K562 (cell line): ENCODE results near the gene INCA1. TPM values are rescaled to one million over a fixed set of nuclear protein-coding genes. Genes with fewer than 3 reads are reported as not detected.

Source experiments
- ATAC-seq: fragments of 200-7000 bp; cut with Tn5 transposase; 3 replicates; pipeline ENCODE4 v1.9.1; 2020; ENCODE audit warnings: moderate library complexity
- BruUV-seq: library from RNA; stranded (reverse); fragments of 400-500 nt; replicated peaks from 2 replicates; lab custom pipeline; 2021; lab: Mats Ljungman, UMichigan
- CTCF ChIA-PET: fragments of 300-600 bp; formaldehyde crosslinking; extraction: SDS; loops from one replicate; lab custom pipeline; 2021; ENCODE audit warnings: low intra/inter-chr PET ratio; lab: Yijun Ruan, JAX
- POLR2A ChIA-PET: fragments of 300-600, 350-650 bp; sonication (Branson Sonifier 250); formaldehyde crosslinking; extraction: SDS; loops from one replicate; lab custom pipeline; 2021; ENCODE audit warnings: antibody characterized with exemption, inconsistent platforms; lab: Yijun Ruan, JAX
- DNase-seq, 4 experiments: peaks; one replicate each; pipeline versions ENCODE4 v3.0.0 to v3.0.0-alpha.2; 2011 to 2018; ENCODE audit warnings: low spot score in 3 of 4, mixed read lengths in 3 of 4; ENCODE audit errors: extremely low read depth in 1 of 4
- FAIRE-seq: peaks from 2 replicates; lab custom pipeline; 2011; peaks lifted over from hg19 to GRCh38; lab: Jason Lieb, UNC
- H2AFZ ChIP-seq: 2 replicates; pipeline ENCODE4 v1.6.0; 2011; ENCODE audit warnings: low read depth, low read length, control low read depth, inconsistent platforms
- H3K27ac ChIP-seq: fragments of 200-600 bp; 3 replicates; pipeline ENCODE4 v1.8.0; 2011; ENCODE audit warnings: low read depth, mild to moderate bottlenecking, control low read depth, inconsistent platforms, low read length, moderate library complexity, mixed read lengths; ENCODE audit errors: extremely low read depth
- H3K27me3 ChIP-seq, 2 experiments: fragments of 300-600 bp in 1 of 2; 2 replicates in 1 of 2; 3 replicates in 1 of 2; pipeline versions ENCODE4 v1.6.0 to v1.8.0; 2011; ENCODE audit warnings: inconsistent platforms in 2 of 2, low read length in 2 of 2, mild to moderate bottlenecking in 1 of 2, mixed read lengths in 1 of 2, moderate library complexity in 1 of 2; ENCODE audit not compliant: control insufficient read depth in 2 of 2, insufficient read depth in 2 of 2
- H3K36me3 ChIP-seq: fragments of 300-600 bp; 3 replicates; pipeline ENCODE4 v1.8.0; 2011; ENCODE audit warnings: mild to moderate bottlenecking, low read length, inconsistent platforms; ENCODE audit not compliant: control insufficient read depth, insufficient read depth
- H3K4me1 ChIP-seq, 2 experiments: fragments of 200-600 bp in 1 of 2; replicated peaks in 1 of 2; 2 replicates in 1 of 2; 3 replicates in 1 of 2; pipeline versions ENCODE4 v1.5.1 to v1.8.0; 2011; ENCODE audit warnings: inconsistent platforms in 2 of 2, low read length in 2 of 2, mild to moderate bottlenecking in 1 of 2, mixed read lengths in 1 of 2, moderate library complexity in 1 of 2; ENCODE audit not compliant: control insufficient read depth in 2 of 2, insufficient read depth in 2 of 2
- H3K4me2 ChIP-seq: 2 replicates; pipeline ENCODE4 v1.6.1; 2011; ENCODE audit warnings: low read length, control low read depth, inconsistent platforms, mixed read lengths; ENCODE audit not compliant: insufficient read depth
- H3K4me3 ChIP-seq: fragments of 200-600 bp; sonication (generic), shearing (Covaris generic); 2 replicates; pipeline ENCODE4 v1.5.1; 2016; ENCODE audit warnings: control low read depth, inconsistent platforms
- H3K79me2 ChIP-seq: fragments of 200-600 bp; 3 replicates; pipeline ENCODE4 v1.8.0; 2011; ENCODE audit warnings: low read length, inconsistent platforms; ENCODE audit not compliant: control insufficient read depth, insufficient read depth
- H3K9ac ChIP-seq, 2 experiments: 2 replicates each; pipeline versions ENCODE4 v1.6.0 to v1.6.1; 2011; ENCODE audit warnings: low read depth in 2 of 2, low read length in 2 of 2, control low read depth in 1 of 2, inconsistent platforms in 1 of 2, mild to moderate bottlenecking in 1 of 2, mixed read lengths in 1 of 2; ENCODE audit not compliant: insufficient read depth in 1 of 2
- H3K9me1 ChIP-seq: one replicate; pipeline ENCODE4 v1.6.0; 2011; ENCODE audit warnings: inconsistent platforms, mild to moderate bottlenecking, low read length, moderate library complexity; ENCODE audit not compliant: control insufficient read depth, insufficient read depth
- H3K9me3 ChIP-seq: replicated peaks from 2 replicates; pipeline ENCODE4 v1.5.1; 2011; ENCODE audit warnings: low read depth, low read length, inconsistent platforms; ENCODE audit not compliant: control insufficient read depth, insufficient read depth
- H4K20me1 ChIP-seq: replicated peaks from 2 replicates; pipeline ENCODE4 v1.6.1; 2011; ENCODE audit warnings: low read length, inconsistent platforms, mixed read lengths; ENCODE audit not compliant: control insufficient read depth, insufficient read depth
- BCOR ChIP-seq: fragments of 450-650 bp; IDR thresholded peaks from 2 replicates; pipeline ENCODE4 v1.6.1; 2016
- BRD9 ChIP-seq: fragments of 450-650 bp; IDR thresholded peaks from 2 replicates; pipeline ENCODE4 v1.6.1; 2018; ENCODE audit warnings: low read depth; ENCODE audit not compliant: partially characterized antibody
- CBX3 ChIP-seq, 2 experiments: IDR thresholded peaks; 1 replicate in 1 of 2; 2 replicates in 1 of 2; pipeline ENCODE4 v1.6.1; 2012; ENCODE audit warnings: inconsistent platforms in 2 of 2, low read length in 2 of 2, borderline replicate concordance in 1 of 2, control low read depth in 1 of 2
- ESRRB ChIP-seq: fragments of 250-450 bp; sonication (Bioruptor Pico); IDR thresholded peaks from 2 replicates; pipeline ENCODE4 v1.5.0; 2020; ENCODE audit warnings: mild to moderate bottlenecking, moderate library complexity, borderline replicate concordance
- ETV5 ChIP-seq: sonication (generic); formaldehyde crosslinking; IDR thresholded peaks from 2 replicates; pipeline ENCODE4 v1.4.0; 2020; ENCODE audit warnings: low read depth, mild to moderate bottlenecking, missing genetic modification reagents
- EZH2 ChIP-seq: IDR thresholded peaks from 2 replicates; pipeline ENCODE4 v1.6.1; 2012; ENCODE audit warnings: low read depth, mild to moderate bottlenecking, inconsistent platforms, low read length, borderline replicate concordance
- HNRNPK ChIP-seq: fragments of 200-400 bp; formaldehyde crosslinking; IDR thresholded peaks from one replicate; pipeline ENCODE4 v1.6.1; 2018; ENCODE audit warnings: mild to moderate bottlenecking, low read depth, low read length; ENCODE audit not compliant: poor library complexity, severe bottlenecking
- KDM2B ChIP-seq: fragments of 250-450 bp; sonication (Bioruptor Pico); IDR thresholded peaks from 2 replicates; pipeline ENCODE4 v1.8.0; 2021; ENCODE audit warnings: mild to moderate bottlenecking, moderate library complexity
- NR2C1 ChIP-seq, 2 experiments: fragments of 450-650 bp; IDR thresholded peaks; 2 replicates each; pipeline ENCODE4 v1.6.1; 2017; ENCODE audit warnings: mild to moderate bottlenecking in 2 of 2, antibody characterized with exemption in 1 of 2, inconsistent platforms in 1 of 2, missing compliant biosample characterization in 1 of 2, missing genetic modification characterization in 1 of 2
- PURB ChIP-seq: sonication (generic); formaldehyde crosslinking; IDR thresholded peaks from 2 replicates; pipeline ENCODE4 v1.9.0; 2021; ENCODE audit warnings: low read depth, mild to moderate bottlenecking, missing genetic modification reagents
- RBM22 ChIP-seq: fragments of 200-400 bp; formaldehyde crosslinking; IDR thresholded peaks from 2 replicates; pipeline ENCODE4 v1.6.1; 2018; ENCODE audit warnings: low read length, low read depth; ENCODE audit not compliant: poor library complexity, severe bottlenecking
- SAP30 ChIP-seq: fragments of 200-600 bp; sonication (generic); IDR thresholded peaks from 2 replicates; pipeline ENCODE4 v1.6.1; 2012; ENCODE audit warnings: borderline replicate concordance, low read depth, mild to moderate bottlenecking, moderate library complexity, low read length, control low read depth, inconsistent platforms; ENCODE audit not compliant: insufficient read depth, poor library complexity, severe bottlenecking
- U2AF1 ChIP-seq: fragments of 200-400 bp; formaldehyde crosslinking; optimal IDR thresholded peaks from 2 replicates; pipeline ENCODE3; 2017; ENCODE audit warnings: mild to moderate bottlenecking, low read depth, low read length, moderate library complexity
- in situ Hi-C: fragments of 300-500 bp; cut with MboI; formaldehyde crosslinking; loops from 4 replicates; pipeline ENCODE4 v1.15.0; 2018; ENCODE audit warnings: inconsistent platforms, mixed read lengths
- intact Hi-C: fragments of 100-400 bp; cut with micrococcal nuclease; formaldehyde crosslinking; loops from 2 replicates; pipeline ENCODE4 v1.14.2; 2022
- polyA plus RNA-seq, 8 experiments: library from polyadenylated mRNA; depleted of rRNA in 4 of 8; stranded (reverse) in 5 of 8; unstranded in 3 of 8; fragments of >200 nt; fragmentation: Nextera tagmentation in 2 of 8; fragmentation: Illumina TruSeq in 1 of 8; extraction: Ambion mirVana in 2 of 8; extraction: Trizol in 1 of 8; gene quantifications; 2 replicates each; pipeline versions ENCODE4 v1.2.1 to v1.2.3, GENCODE V29; 2011 to 2014; ENCODE audit warnings: inconsistent platforms in 1 of 8, missing spikeins in 1 of 8
- total RNA-seq, 7 experiments: library from RNA; depleted of rRNA in 6 of 7; stranded (reverse); fragments of >200 nt in 6 of 7; fragmentation: Illumina TruSeq in 2 of 7; extraction: Trizol in 2 of 7; gene quantifications; 2 replicates each; pipeline versions ENCODE4 v1.2.1 to v1.2.3, GENCODE V29; 2011 to 2021; ENCODE audit warnings: low replicate concordance in 1 of 7
- TF ChIP-seq, protein P1 (sequence below): fragments of 200-800 bp; sonication (Bioruptor generic); IDR thresholded peaks from 2 replicates; pipeline ENCODE4 v1.6.1; 2017; ENCODE audit warnings: missing genetic modification characterization, missing compliant biosample characterization
- TF ChIP-seq, protein P2 (sequence below): fragments of 450-650 bp; formaldehyde crosslinking; IDR thresholded peaks from 2 replicates; pipeline ENCODE4 v1.4.0; 2022; ENCODE audit warnings: missing genetic modification characterization

INCA1 gene
- total and polyA plus RNA-seq, 9 of the 15 experiments (the other 6 are each of a cell fraction or from before 2014, with no cell fraction given) = 0.08 to 0.50 (median 0.13) TPM; not detected in 4

DNA sequence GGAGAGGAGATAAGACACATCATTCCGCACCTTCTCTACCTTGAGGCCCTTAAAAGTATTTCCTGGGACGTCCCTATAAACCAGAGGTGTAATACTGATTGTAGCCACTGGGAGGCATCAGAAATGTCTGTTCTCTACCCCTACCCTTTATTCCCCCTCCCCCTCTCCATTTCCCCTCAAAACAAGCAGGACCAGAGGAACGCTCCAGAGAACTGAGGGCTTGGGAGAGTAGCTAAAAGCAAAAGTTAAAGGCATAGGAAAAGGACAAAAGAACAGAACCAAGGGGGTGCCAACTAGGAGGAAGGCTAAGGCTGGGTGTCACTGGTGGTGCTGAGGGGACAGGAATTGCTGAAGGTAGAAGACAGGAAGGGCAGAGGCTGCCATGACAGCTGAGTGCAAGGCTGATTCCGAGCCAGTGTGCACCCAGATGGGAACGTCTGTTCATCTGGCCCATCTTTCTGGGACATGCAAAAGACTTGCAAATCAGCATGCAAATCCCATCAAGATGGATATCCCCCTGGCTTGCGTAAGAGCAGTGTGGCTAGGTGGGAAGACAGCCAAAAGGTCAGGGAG is 16.6 kb downstream of the INCA1 start (continued):
- TF ChIP-seq HNRNPK = peak; percentile 86
- TF ChIP-seq, protein P1, sequence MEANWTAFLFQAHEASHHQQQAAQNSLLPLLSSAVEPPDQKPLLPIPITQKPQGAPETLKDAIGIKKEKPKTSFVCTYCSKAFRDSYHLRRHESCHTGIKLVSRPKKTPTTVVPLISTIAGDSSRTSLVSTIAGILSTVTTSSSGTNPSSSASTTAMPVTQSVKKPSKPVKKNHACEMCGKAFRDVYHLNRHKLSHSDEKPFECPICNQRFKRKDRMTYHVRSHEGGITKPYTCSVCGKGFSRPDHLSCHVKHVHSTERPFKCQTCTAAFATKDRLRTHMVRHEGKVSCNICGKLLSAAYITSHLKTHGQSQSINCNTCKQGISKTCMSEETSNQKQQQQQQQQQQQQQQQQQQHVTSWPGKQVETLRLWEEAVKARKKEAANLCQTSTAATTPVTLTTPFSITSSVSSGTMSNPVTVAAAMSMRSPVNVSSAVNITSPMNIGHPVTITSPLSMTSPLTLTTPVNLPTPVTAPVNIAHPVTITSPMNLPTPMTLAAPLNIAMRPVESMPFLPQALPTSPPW (CRISPR knock-in tag) = peak; percentile 36; the same call in 1 of the 2 replicates

GRCh38 chr17:4978726-4979125 is 18.6 kb downstream of the INCA1 start:
- Histone ChIP-seq H3K9me3 (no peaks in the 10 kb centered on the region), H2AFZ (no peak overlapping the region), H3K27ac (no peak overlapping the region), H3K4me2 (no peak overlapping the region), H3K27me3 (no peaks in the 10 kb centered on the region), H3K4me1 (peaks cover 0 to 6% of the 10 kb centered on the region in 2 experiments; a peak in 1 of 5 replicates), H3K9me1 (no peaks in the 10 kb centered on the region), H3K4me3 (no peak overlapping the region), H3K9ac (no peak overlapping the region), H3K36me3 (peaks cover 79% of the 10 kb centered on the region), H4K20me1 (0 out of 2 replicates have a peak, but pooled peaks cover 6% of the 10 kb centered on the region), H3K79me2 (no peaks in the 10 kb centered on the region)
- DNase-seq = no peak
- no peak for ATAC-seq
- no TSS peak for BruUV-seq
- FAIRE-seq = no peak
- no peak for TF ChIP-seq EZH2
- TF ChIP-seq CBX3 (IDR thresholded peaks at IDR 0.05; ENCODE audit: borderline replicate concordance in 1 of 2, low read length in 2 of 2) = no peak
- TF ChIP-seq BCOR = no peak
- no peak for TF ChIP-seq SAP30
- no peak for TF ChIP-seq BRD9
- no peak for TF ChIP-seq ETV5 (CRISPR knock-in tag)
- TF ChIP-seq PURB (CRISPR knock-in tag) = no peak
- TF ChIP-seq ESRRB (CRISPR knock-in tag) = no peak
- TF ChIP-seq U2AF1 = no peak
- TF ChIP-seq RBM22 = no peak
- TF ChIP-seq, protein P2, sequence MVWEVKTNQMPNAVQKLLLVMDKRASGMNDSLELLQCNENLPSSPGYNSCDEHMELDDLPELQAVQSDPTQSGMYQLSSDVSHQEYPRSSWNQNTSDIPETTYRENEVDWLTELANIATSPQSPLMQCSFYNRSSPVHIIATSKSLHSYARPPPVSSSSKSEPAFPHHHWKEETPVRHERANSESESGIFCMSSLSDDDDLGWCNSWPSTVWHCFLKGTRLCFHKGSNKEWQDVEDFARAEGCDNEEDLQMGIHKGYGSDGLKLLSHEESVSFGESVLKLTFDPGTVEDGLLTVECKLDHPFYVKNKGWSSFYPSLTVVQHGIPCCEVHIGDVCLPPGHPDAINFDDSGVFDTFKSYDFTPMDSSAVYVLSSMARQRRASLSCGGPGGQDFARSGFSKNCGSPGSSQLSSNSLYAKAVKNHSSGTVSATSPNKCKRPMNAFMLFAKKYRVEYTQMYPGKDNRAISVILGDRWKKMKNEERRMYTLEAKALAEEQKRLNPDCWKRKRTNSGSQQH (CRISPR knock-in tag) = no peak
- no peak for TF ChIP-seq KDM2B
- TF ChIP-seq NR2C1 (IDR thresholded peaks at IDR 0.05) = no peak
- TF ChIP-seq NR2C1 (tag; IDR thresholded peaks at IDR 0.05) = no peak
- ChIA-PET CTCF (no interaction called here), POLR2A (interaction anchor here (1.4 kb wide), 1 partner anchor 9 kb away, joined by 8 read pairs; no protein-coding TSS in a partner anchor)
- in situ Hi-C loops (no loop called here), intact Hi-C loops (no loop called here)
